Measurements from ENCODE around the gene MAMDC2.

Gene MAMDC2

GRCh38 chr9:70092190-70092589 lies 48.5 kb downstream of the MAMDC2 start:
- Mint-ChIP-seq H3K27me3 (peaks cover 13 to 25% of the 10 kb centered on the region in 2 donors), H3K4me1 (no peaks in the 10 kb centered on the region), H3K9me3 (no peaks in the 10 kb centered on the region), H3K36me3 (no peaks in the 10 kb centered on the region), H3K4me3 (no peak overlapping the region), H3K27ac (no peak overlapping the region)
- no peak for DNase-seq
- no peak for ATAC-seq (replicated peaks)

DNA sequence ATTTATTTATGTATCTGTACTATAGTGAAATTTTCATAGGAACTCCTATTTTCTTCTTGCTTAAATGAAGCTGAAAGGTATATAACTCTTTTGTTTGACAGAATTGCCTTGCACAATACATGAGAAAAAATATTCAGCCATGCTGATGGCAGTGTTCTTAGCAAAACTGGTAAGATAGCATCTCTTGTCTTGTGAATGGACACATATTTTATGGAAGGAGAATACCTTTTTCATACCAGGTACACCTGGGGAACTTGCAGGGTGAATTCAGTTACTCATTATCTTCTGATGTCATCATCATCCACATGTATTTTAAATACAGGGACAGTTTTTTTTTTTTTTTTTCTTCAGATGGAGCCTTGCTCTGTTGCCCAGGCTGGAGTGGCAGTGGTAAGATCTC lies 49.4 kb downstream of the MAMDC2 start:
- H3K4me1 Mint-ChIP-seq, result no peaks in the 10 kb centered on the region

GRCh38 chr9:70093944-70094343 lies 50.3 kb downstream of the MAMDC2 start:
- H3K9me3 Mint-ChIP-seq, result no peaks in the 10 kb centered on the region
- DNase-seq (no peak), ATAC-seq (replicated peaks) (no peak)
- H3K4me1 Mint-ChIP-seq, result no peaks in the 10 kb centered on the region
- no peaks in the 10 kb centered on the region for H3K36me3 Mint-ChIP-seq
- no peak overlapping the region for H3K27ac Mint-ChIP-seq
- peaks cover 13 to 21% of the 10 kb centered on the region in 2 donors for H3K27me3 Mint-ChIP-seq
- H3K4me3 Mint-ChIP-seq, result no peak overlapping the region

More for the DNA sequence above, 49.4 kb downstream of the MAMDC2 start:
- no peak overlapping the region for H3K4me3 Mint-ChIP-seq
- DNase-seq (no peak), ATAC-seq (replicated peaks) (no peak)
- no peaks in the 10 kb centered on the region for H3K9me3 Mint-ChIP-seq
- H3K36me3 Mint-ChIP-seq, result no peaks in the 10 kb centered on the region
- peaks cover 13 to 21% of the 10 kb centered on the region in 2 donors for H3K27me3 Mint-ChIP-seq
- no peak overlapping the region for H3K27ac Mint-ChIP-seq

DNA sequence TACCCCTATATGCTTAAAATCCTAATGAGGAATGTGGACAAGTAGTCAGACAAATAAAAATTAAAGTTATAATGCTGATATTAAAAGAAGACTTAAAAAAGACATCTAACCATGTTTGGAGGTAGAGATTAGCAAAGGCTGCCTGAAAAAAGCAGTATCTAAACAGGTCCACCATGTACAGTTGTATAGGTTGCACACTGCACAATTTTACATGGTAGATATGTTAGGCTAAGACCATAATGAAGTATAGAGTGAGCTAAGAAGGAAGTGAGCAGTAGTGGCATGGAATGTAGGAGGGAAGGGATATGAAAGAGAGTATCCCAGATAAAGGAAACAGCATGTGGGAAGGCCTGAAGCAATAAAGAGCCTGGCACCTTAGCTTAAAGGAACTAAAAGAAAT lies 51.1 kb downstream of the MAMDC2 start:
- no peaks in the 10 kb centered on the region for H3K9me3 Mint-ChIP-seq
- H3K4me3 Mint-ChIP-seq, result no peak overlapping the region
- DNase-seq, result no peak
- H3K4me1 Mint-ChIP-seq, result no peaks in the 10 kb centered on the region
- H3K27me3 Mint-ChIP-seq, result peaks cover 9 to 14% of the 10 kb centered on the region in 2 donors
- H3K36me3 Mint-ChIP-seq, result no peaks in the 10 kb centered on the region
- no peak overlapping the region for H3K27ac Mint-ChIP-seq
- no peak for ATAC-seq (replicated peaks)

GRCh38 chr9:70097187-70097586 lies 53.5 kb downstream of the MAMDC2 start:
- ATAC-seq (replicated peaks) (no peak), DNase-seq (no peak)
- H3K36me3 Mint-ChIP-seq, result no peaks in the 10 kb centered on the region
- peaks cover 9% of the 10 kb centered on the region in 2 donors for H3K27me3 Mint-ChIP-seq
- no peaks in the 10 kb centered on the region for H3K9me3 Mint-ChIP-seq
- no peaks in the 10 kb centered on the region for H3K4me1 Mint-ChIP-seq
- H3K4me3 Mint-ChIP-seq, result no peak overlapping the region
- H3K27ac Mint-ChIP-seq, result no peak overlapping the region

- no peak overlapping the region for H3K4me3 Mint-ChIP-seq
- H3K36me3 Mint-ChIP-seq, result no peaks in the 10 kb centered on the region
- DNase-seq, result no peak
- no peaks in the 10 kb centered on the region for H3K9me3 Mint-ChIP-seq
- no peak overlapping the region for H3K27ac Mint-ChIP-seq
- H3K4me1 Mint-ChIP-seq, result no peaks in the 10 kb centered on the region
- ATAC-seq (replicated peaks), result no peak
- H3K27me3 Mint-ChIP-seq, result peaks cover 5 to 9% of the 10 kb centered on the region in 2 donors
Measured at GRCh38 chr9:70100362-70100761, 56.7 kb downstream of the MAMDC2 start.

GRCh38 chr9:70101265-70101664 lies 57.6 kb downstream of the MAMDC2 start:
- Mint-ChIP-seq H3K36me3 (no peaks in the 10 kb centered on the region), H3K9me3 (no peaks in the 10 kb centered on the region), H3K4me1 (no peaks in the 10 kb centered on the region), H3K27ac (no peak overlapping the region), H3K4me3 (no peak overlapping the region), H3K27me3 (peaks cover 4 to 8% of the 10 kb centered on the region in 2 donors)
- ATAC-seq (replicated peaks), result no peak
- DNase-seq, result no peak

DNA sequence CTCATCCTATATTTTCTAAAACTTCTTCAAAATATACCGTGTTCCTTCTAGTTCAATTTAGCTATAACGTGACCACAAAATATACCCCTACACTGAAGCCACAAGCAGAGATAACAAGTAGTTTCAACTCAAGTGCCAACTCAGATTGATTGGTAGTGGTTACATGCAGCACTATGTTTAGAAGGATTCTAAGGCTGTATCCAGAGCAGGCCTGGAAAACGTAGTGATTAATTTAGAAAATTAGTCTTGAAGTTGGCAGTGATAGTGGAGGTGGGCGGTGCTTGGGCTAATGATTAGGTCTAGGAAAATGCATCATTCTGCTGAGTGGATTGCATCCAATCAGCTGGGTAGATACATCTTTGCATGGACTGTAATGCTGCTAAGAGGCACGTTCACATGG lies 61.5 kb downstream of the MAMDC2 start:
- H3K27ac Mint-ChIP-seq, result no peak overlapping the region
- H3K9me3 Mint-ChIP-seq, result no peaks in the 10 kb centered on the region
- H3K36me3 Mint-ChIP-seq, result no peaks in the 10 kb centered on the region
- no peak for ATAC-seq (replicated peaks)
- peaks cover under 1 to 2% of the 10 kb centered on the region in 2 donors for H3K4me1 Mint-ChIP-seq
- H3K27me3 Mint-ChIP-seq, result peaks cover 16 to 18% of the 10 kb centered on the region in 2 donors
- no peak for DNase-seq
- no peak overlapping the region for H3K4me3 Mint-ChIP-seq

- Mint-ChIP-seq H3K36me3 (no peaks in the 10 kb centered on the region), H3K4me3 (no peak overlapping the region), H3K27me3 (peaks cover 19 to 22% of the 10 kb centered on the region in 2 donors), H3K27ac (no peak overlapping the region), H3K9me3 (no peaks in the 10 kb centered on the region), H3K4me1 (peaks cover 6 to 11% of the 10 kb centered on the region in 2 donors)
- no peak for DNase-seq
- no peak for ATAC-seq (replicated peaks)
Measured at GRCh38 chr9:70106571-70106970, 62.9 kb downstream of the MAMDC2 start.

DNA sequence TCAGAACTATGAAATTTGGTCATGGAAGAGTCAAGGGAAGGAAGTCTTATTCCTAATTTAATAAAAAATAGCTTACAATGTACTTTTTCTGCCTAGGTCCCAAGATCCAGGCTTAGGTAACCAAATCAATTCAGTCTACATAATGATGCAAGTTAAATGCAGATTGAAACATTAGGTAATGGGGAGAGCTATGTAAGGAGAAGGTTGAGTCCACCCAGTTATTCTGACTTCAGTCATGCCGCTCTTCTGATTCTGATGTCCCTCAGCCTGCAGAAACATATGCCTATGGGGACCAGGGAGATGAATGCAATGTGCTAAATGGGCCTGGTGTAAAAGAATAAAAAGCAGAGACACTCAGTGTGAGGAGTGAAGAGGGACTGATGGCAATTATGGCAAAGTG lies 63.9 kb downstream of the MAMDC2 start:
- H3K9me3 Mint-ChIP-seq, result no peaks in the 10 kb centered on the region
- ATAC-seq (replicated peaks), result no peak

GRCh38 chr9:70108181-70108580 lies 64.5 kb downstream of the MAMDC2 start:
- no peak overlapping the region for H3K4me3 Mint-ChIP-seq
- H3K36me3 Mint-ChIP-seq, result no peaks in the 10 kb centered on the region
- ATAC-seq (replicated peaks), result no peak
- no peaks in the 10 kb centered on the region for H3K9me3 Mint-ChIP-seq
- no peak overlapping the region for H3K27ac Mint-ChIP-seq
- DNase-seq, result no peak
- peaks cover 15 to 22% of the 10 kb centered on the region in 2 donors for H3K27me3 Mint-ChIP-seq
- peaks cover 6 to 11% of the 10 kb centered on the region in 2 donors for H3K4me1 Mint-ChIP-seq

More for the DNA sequence above, 63.9 kb downstream of the MAMDC2 start:
- Mint-ChIP-seq H3K4me1 (peaks cover 6 to 11% of the 10 kb centered on the region in 2 donors), H3K36me3 (no peaks in the 10 kb centered on the region), H3K27me3 (peaks cover 19 to 22% of the 10 kb centered on the region in 2 donors), H3K4me3 (no peak overlapping the region), H3K27ac (no peak overlapping the region)
- no peak for DNase-seq

DNA sequence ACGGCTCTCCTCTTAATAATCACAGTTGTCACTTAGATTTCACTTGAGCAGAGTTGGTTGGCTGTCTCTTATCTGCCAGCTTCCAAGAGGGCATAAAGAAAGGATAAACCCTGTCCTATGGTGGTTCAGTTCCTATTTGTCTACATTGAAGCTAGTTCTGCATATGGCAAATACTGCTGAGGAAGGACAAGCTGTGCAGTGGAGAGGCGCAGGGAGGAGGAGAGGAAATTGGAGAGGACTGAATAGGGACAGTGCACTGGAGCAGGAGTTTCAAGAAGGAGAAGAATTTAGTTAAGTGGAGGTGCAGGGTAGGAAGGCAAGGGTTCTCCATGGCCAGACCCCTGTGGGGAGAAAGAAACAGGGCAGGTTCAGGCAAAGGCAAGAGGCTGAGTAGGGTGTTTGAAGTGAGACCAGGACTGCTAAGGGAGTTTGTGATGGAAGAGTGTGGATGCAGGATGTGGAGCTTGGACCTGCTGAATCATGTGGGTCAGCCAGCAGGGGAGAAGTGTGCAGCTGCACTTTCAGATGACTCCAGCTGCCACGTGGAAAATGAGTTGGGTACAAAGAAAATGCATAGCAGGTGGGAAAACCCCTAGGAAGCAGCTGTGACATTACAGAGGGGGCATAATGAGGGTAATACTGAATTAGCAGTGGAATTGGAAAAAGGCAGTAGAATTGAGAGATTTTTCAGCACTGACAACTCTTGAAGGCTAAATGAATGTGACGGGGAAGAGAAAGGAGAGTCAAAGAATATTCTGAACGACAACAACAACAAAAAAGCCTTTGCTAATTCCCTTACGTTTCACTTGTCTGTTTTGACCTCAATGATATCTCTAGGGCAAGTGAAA lies 66.8 kb downstream of the MAMDC2 start:
- Mint-ChIP-seq H3K4me3 (peak overlapping the region; percentile 23 to 34), H3K4me1 (peaks cover 6 to 11% of the 10 kb centered on the region in 2 donors), H3K36me3 (no peaks in the 10 kb centered on the region), H3K9me3 (no peaks in the 10 kb centered on the region), H3K27me3 (peaks cover 20 to 22% of the 10 kb centered on the region in 2 donors), H3K27ac (no peak overlapping the region)
- DNase-seq, result no peak
- ATAC-seq (replicated peaks), result peak; percentile 59 to 69

DNA sequence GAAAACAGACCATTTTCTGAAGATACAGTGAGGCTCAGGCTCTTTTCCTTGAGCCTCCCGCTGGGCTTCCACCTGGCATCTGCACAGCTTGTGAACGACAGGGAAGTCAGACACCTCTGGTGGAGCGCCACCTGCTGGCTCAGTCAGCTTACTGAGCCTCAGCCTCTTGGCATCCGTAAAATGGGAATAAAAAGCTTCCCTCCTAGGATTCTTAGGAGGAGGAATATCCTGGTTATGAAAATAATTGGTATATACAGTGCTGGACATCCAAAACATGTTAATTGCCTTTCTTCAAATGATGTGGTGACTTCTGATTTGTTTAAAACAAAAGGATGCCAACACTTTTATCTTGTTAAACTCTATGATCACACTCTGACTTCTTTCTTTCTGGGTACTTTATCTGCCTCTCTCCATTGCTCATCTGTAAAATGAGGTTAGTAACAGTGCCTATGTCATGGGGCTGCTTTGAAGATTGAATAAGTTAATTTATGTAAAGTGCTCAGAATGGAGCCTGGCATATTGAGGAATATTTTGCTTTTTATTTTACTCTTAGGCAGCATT lies 67.5 kb downstream of the MAMDC2 start:
- Mint-ChIP-seq H3K4me1 (peaks cover 6 to 11% of the 10 kb centered on the region in 2 donors), H3K27me3 (peaks cover 20 to 22% of the 10 kb centered on the region in 2 donors), H3K4me3 (peak overlapping the region in 1 of 2 donors; percentile 23), H3K9me3 (no peaks in the 10 kb centered on the region), H3K27ac (no peak overlapping the region), H3K36me3 (no peaks in the 10 kb centered on the region)
- DNase-seq (peak; percentile 24), ATAC-seq (replicated peaks) (peak; percentile 67 to 75)

DNA sequence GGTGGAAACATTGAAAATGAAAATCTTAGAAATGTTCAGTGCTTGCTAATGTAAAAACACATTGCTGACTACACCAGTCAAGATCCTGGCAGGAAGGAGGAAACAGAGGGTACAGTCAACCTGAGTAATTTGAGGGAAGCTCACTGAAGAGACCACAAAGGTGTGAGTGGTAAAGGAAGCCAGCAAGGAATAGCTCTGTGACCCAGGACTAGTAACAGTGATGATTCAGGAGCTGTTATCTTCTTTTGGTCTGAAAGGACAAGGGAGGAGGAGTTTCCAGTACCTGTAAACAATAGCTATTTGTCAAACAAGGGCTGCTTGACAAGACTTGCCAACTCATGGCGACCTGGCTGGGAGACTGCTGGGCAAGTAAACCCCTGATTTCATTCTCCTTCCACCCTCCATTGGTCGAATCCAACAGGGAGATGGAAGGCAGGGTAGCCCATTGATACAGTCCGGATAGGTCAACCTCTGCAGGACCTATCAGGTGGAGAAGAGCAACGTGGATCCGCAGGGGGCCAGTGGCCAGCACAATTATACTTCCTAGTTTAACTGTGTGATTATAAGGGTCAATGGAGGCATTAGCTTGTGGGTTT lies 68.1 kb downstream of the MAMDC2 start:
- DNase-seq (no peak), ATAC-seq (replicated peaks) (no peak)
- H3K9me3 Mint-ChIP-seq, result no peaks in the 10 kb centered on the region
- H3K4me1 Mint-ChIP-seq, result peaks cover 6 to 11% of the 10 kb centered on the region in 2 donors
- no peak overlapping the region for H3K4me3 Mint-ChIP-seq
- no peak overlapping the region for H3K27ac Mint-ChIP-seq
- no peaks in the 10 kb centered on the region for H3K36me3 Mint-ChIP-seq
- H3K27me3 Mint-ChIP-seq, result peaks cover 19 to 20% of the 10 kb centered on the region in 2 donors

Measured in stimulated activated naive B cell treated with anti-CD40 and anti-IgM and Interleukin-4, amounts not matched to agents 10 μg/mL and 1 μg/mL and 100 μg/mL, for 72 hours (primary cell).